Femur (tissue), 1 donor: ENCODE results near the gene CD207.
"Not testable (repeated sequence)": the region's sequence is repeated elsewhere in the genome, so short reads cannot be mapped to it uniquely, and the experiment has no call there.

Source experiments
- DNase-seq: peaks from one replicate; pipeline ENCODE4 v3.0.0-alpha.2; 2017

CD207 gene

GRCh38 chr2:70828914-70829824 lies 6.4 kb downstream of the CD207 start:
- DNase-seq = no peak

GRCh38 chr2:70828115-70828514 lies 7.5 kb downstream of the CD207 start:
- DNase-seq = no peak

GRCh38 chr2:70827388-70827787 lies 8.2 kb downstream of the CD207 start:
- DNase-seq = no peak

- DNase-seq = no peak
These were observed 8.8 kb downstream of the CD207 start for GRCh38 chr2:70826696-70827350.

- DNase-seq = no peak
These were observed 12.4 kb downstream of the CD207 start for GRCh38 chr2:70823249-70823648.

GRCh38 chr2:70822843-70823242 lies 12.8 kb downstream of the CD207 start:
- DNase-seq = no peak

GRCh38 chr2:70820499-70820898 lies 15.1 kb downstream of the CD207 start, which contains the start of gene CLEC4F:
TSS of gene CLEC4F (minus strand) at chr2:70820599. CDS start at chr2:70820523, 76 bp downstream.
- no peak for DNase-seq

GRCh38 chr2:70817284-70817954 lies 18.2 kb downstream of the CD207 start:
- DNase-seq = no peak

- no peak for DNase-seq
These were observed 18.9 kb downstream of the CD207 start for GRCh38 chr2:70816726-70817125.

GRCh38 chr2:70808983-70809958 lies 26.3 kb downstream of the CD207 start:
- DNase-seq = no peak

- no peak for DNase-seq
These were observed 27.8 kb downstream of the CD207 start for GRCh38 chr2:70807828-70808118.

GRCh38 chr2:70807102-70807827 lies 28.4 kb downstream of the CD207 start:
- DNase-seq = no peak

GRCh38 chr2:70806620-70807019 lies 29.0 kb downstream of the CD207 start:
- DNase-seq = no peak

- DNase-seq = no peak
These were observed 29.6 kb downstream of the CD207 start for GRCh38 chr2:70806013-70806412.

GRCh38 chr2:70801607-70802263 lies 33.9 kb downstream of the CD207 start:
- DNase-seq = no peak

- DNase-seq = no peak
These were observed 35.9 kb downstream of the CD207 start for GRCh38 chr2:70799706-70800105.

- DNase-seq = not testable (repeated sequence)
These were observed 37.6 kb downstream of the CD207 start for GRCh38 chr2:70797996-70798395.

GRCh38 chr2:70797506-70797905 lies 38.1 kb downstream of the CD207 start:
- no peak for DNase-seq

GRCh38 chr2:70796262-70796661 lies 39.4 kb downstream of the CD207 start:
- no peak for DNase-seq

GRCh38 chr2:70795164-70795995 lies 40.2 kb downstream of the CD207 start:
- no peak for DNase-seq
